H9 (cell line): Measurements from ENCODE around the gene ZKSCAN5. TPM values are rescaled to one million over a fixed set of nuclear protein-coding genes. Genes with fewer than 3 reads are reported as not detected.
A peak's percentile ranks its signal among the peaks of the same experiment; 100 is the strongest.

Experiments used
- DNase-seq: peaks from one replicate; pipeline ENCODE4 v3.0.0-alpha.2; 2017
- H2AFZ ChIP-seq: one replicate; pipeline ENCODE4 v1.6.1; 2013; ENCODE audit warnings: mild to moderate bottlenecking, low read length, control low read depth, moderate library complexity
- H2AK5ac ChIP-seq: 2 replicates; pipeline ENCODE4 v1.6.1; 2013; ENCODE audit warnings: low read length, control low read depth, mixed read lengths; ENCODE audit not compliant: insufficient read length
- H2BK120ac ChIP-seq: one replicate; pipeline ENCODE4 v1.6.1; 2013; ENCODE audit warnings: low read depth, mild to moderate bottlenecking, low read length, control low read depth, inconsistent platforms; ENCODE audit not compliant: poor library complexity, severe bottlenecking
- H2BK12ac ChIP-seq: 2 replicates; pipeline ENCODE4 v1.6.1; 2013; ENCODE audit warnings: low read length, control low read depth, mixed read lengths, low read depth; ENCODE audit not compliant: insufficient read length
- H2BK15ac ChIP-seq: 2 replicates; pipeline ENCODE4 v1.6.1; 2013; ENCODE audit warnings: low read depth, low read length, control low read depth
- H2BK20ac ChIP-seq: one replicate; pipeline ENCODE4 v1.6.1; 2013; ENCODE audit warnings: low read depth, mild to moderate bottlenecking, low read length, control low read depth, inconsistent platforms; ENCODE audit not compliant: poor library complexity, severe bottlenecking
- H2BK5ac ChIP-seq: 2 replicates; pipeline ENCODE4 v1.6.1; 2013; ENCODE audit warnings: low read length, control low read depth, mixed read lengths; ENCODE audit not compliant: insufficient read length
- H3K14ac ChIP-seq: 2 replicates; pipeline ENCODE4 v1.6.1; 2013; ENCODE audit warnings: low read length, control low read depth; ENCODE audit not compliant: insufficient read depth
- H3K18ac ChIP-seq: 2 replicates; pipeline ENCODE4 v1.6.1; 2013; ENCODE audit warnings: low read depth, mild to moderate bottlenecking, mixed read lengths, low read length, control low read depth; ENCODE audit not compliant: insufficient read length
- H3K23ac ChIP-seq: 2 replicates; pipeline ENCODE4 v1.6.1; 2013; ENCODE audit warnings: low read length, control low read depth, mixed read lengths, low read depth; ENCODE audit not compliant: insufficient read length
- H3K23me2 ChIP-seq: 2 replicates; pipeline ENCODE4 v1.6.1; 2013; ENCODE audit warnings: low read depth, mild to moderate bottlenecking, mixed read lengths, low read length, control low read depth; ENCODE audit not compliant: insufficient read length, poor library complexity, severe bottlenecking
- H3K27ac ChIP-seq: 2 replicates; pipeline ENCODE4 v1.5.1; 2013; ENCODE audit warnings: low read length, control low read depth, mixed read lengths, low read depth; ENCODE audit not compliant: insufficient read length
- H3K27me3 ChIP-seq: 2 replicates; pipeline ENCODE4 v1.6.1; 2013; ENCODE audit warnings: low read length, control low read depth, inconsistent platforms; ENCODE audit not compliant: insufficient read depth
- H3K4ac ChIP-seq: 2 replicates; pipeline ENCODE4 v1.6.1; 2013; ENCODE audit warnings: low read depth, mild to moderate bottlenecking, control low read depth, inconsistent platforms, low read length, moderate library complexity
- H3K4me1 ChIP-seq: 2 replicates; pipeline ENCODE4 v1.6.1; 2013; ENCODE audit warnings: low read length, control low read depth, inconsistent platforms; ENCODE audit not compliant: insufficient read depth
- H3K4me2 ChIP-seq: 2 replicates; pipeline ENCODE4 v1.6.1; 2013; ENCODE audit warnings: low read length, control low read depth, mixed read lengths; ENCODE audit not compliant: insufficient read length, insufficient read depth
- H3K56ac ChIP-seq: 2 replicates; pipeline ENCODE4 v1.6.1; 2013; ENCODE audit warnings: low read depth, mild to moderate bottlenecking, mixed read lengths, low read length, control low read depth; ENCODE audit not compliant: insufficient read length
- H3K79me1 ChIP-seq: 2 replicates; pipeline ENCODE4 v1.6.1; 2013; ENCODE audit warnings: low read depth, mild to moderate bottlenecking, moderate library complexity, low read length, control low read depth, inconsistent platforms; ENCODE audit not compliant: insufficient read depth, poor library complexity, severe bottlenecking
- H3K79me2 ChIP-seq: 2 replicates; pipeline ENCODE4 v1.6.1; 2013; ENCODE audit warnings: low read length, control low read depth, inconsistent platforms; ENCODE audit not compliant: insufficient read depth
- H3K9ac ChIP-seq: 2 replicates; pipeline ENCODE4 v1.6.1; 2013; ENCODE audit warnings: low read length, control low read depth, mixed read lengths; ENCODE audit not compliant: insufficient read length; ENCODE audit errors: extremely low read depth
- H3K9me3 ChIP-seq: one replicate; pipeline ENCODE4 v1.6.1; 2013; ENCODE audit warnings: low read depth, low read length, inconsistent platforms; ENCODE audit not compliant: control insufficient read depth
- H3T11ph ChIP-seq: one replicate; pipeline ENCODE4 v1.6.1; 2013; ENCODE audit warnings: mild to moderate bottlenecking, low read length, control low read depth, inconsistent platforms
- H4K20me1 ChIP-seq: one replicate; pipeline ENCODE4 v1.6.1; 2013; ENCODE audit not compliant: control insufficient read depth, insufficient read length, insufficient read depth
- H4K5ac ChIP-seq: 2 replicates; pipeline ENCODE4 v1.6.1; 2013; ENCODE audit warnings: low read depth, mild to moderate bottlenecking, mixed read lengths, low read length, control low read depth; ENCODE audit not compliant: insufficient read length
- H4K8ac ChIP-seq: replicated peaks from 2 replicates; pipeline ENCODE4 v1.6.1; 2013; ENCODE audit warnings: low read length, control low read depth, mixed read lengths, low read depth; ENCODE audit not compliant: insufficient read length
- H4K91ac ChIP-seq: 2 replicates; pipeline ENCODE4 v1.6.1; 2013; ENCODE audit warnings: low read depth, mild to moderate bottlenecking, moderate library complexity, mixed read lengths, low read length, control low read depth; ENCODE audit not compliant: insufficient read length
- H3K27ac Mint-ChIP-seq, 3 experiments: 2 replicates in 2 of 3; 3 replicates in 1 of 3; pipeline ENCODE4 v1.8.0; 2020 to 2021; ENCODE audit warnings: mixed read lengths in 3 of 3, mild to moderate bottlenecking in 1 of 3, moderate library complexity in 1 of 3
- H3K27me3 Mint-ChIP-seq: 2 replicates; pipeline ENCODE4 v1.8.0; 2021; ENCODE audit warnings: low read depth, mild to moderate bottlenecking, moderate library complexity, mixed read lengths
- H3K36me3 Mint-ChIP-seq, 3 experiments: 2 replicates in 2 of 3; 3 replicates in 1 of 3; pipeline ENCODE4 v1.8.0; 2020 to 2021; ENCODE audit warnings: low read depth in 3 of 3, mixed read lengths in 3 of 3; ENCODE audit not compliant: insufficient read depth in 1 of 3
- H3K4me1 Mint-ChIP-seq, 2 experiments: 2 replicates each; pipeline ENCODE4 v1.8.0; 2020; ENCODE audit warnings: mixed read lengths in 2 of 2
- H3K4me3 Mint-ChIP-seq, 2 experiments: 2 replicates in 1 of 2; 3 replicates in 1 of 2; pipeline ENCODE4 v1.8.0; 2020 to 2021; ENCODE audit warnings: mild to moderate bottlenecking in 2 of 2, mixed read lengths in 2 of 2, moderate library complexity in 1 of 2
- H3K9me3 Mint-ChIP-seq, 2 experiments: 2 replicates in 1 of 2; 3 replicates in 1 of 2; pipeline ENCODE4 v1.8.0; 2020; ENCODE audit warnings: mild to moderate bottlenecking in 2 of 2, mixed read lengths in 2 of 2, moderate library complexity in 1 of 2
- WGBS: extraction: QIAGEN DNeasy Blood & Tissue Kit; methylation state at CpG from one replicate; pipeline ENCODE4 v1.1.7; 2013; ENCODE audit warnings: missing lambda C conversion rate, low lambda C conversion rate, mixed read lengths; ENCODE audit not compliant: insufficient read length; ENCODE audit errors: extremely low coverage; 5-methylcytosine and 5-hydroxymethylcytosine counted together
- long read RNA-seq: library from polyadenylated mRNA; unstranded; transcript quantifications from one replicate; pipeline ENCODE4 v2.0.0, GENCODE V29; 2020
- total RNA-seq: library from RNA; stranded (reverse); gene quantifications from 2 replicates; pipeline ENCODE4 v1.2.1, GENCODE V29; 2021
- TF ChIP-seq, protein P1 (sequence below): fragments of 200-600 bp; sonication (generic); conservative IDR thresholded peaks from 3 replicates; pipeline ENCODE4 v1.8.0; 2021; ENCODE audit warnings: antibody characterized with exemption, mild to moderate bottlenecking

Gene ZKSCAN5
- total RNA-seq, result 16.6 and 17.3 TPM in 2 replicates
- long read RNA-seq, full-length matches to known transcripts, result 20 of 124 reads
- long read RNA-seq, partial matches to known transcripts, result 43 of 124 reads
- long read RNA-seq, other reads (novel, unspliced or antisense), result 61 of 124 reads

DNA sequence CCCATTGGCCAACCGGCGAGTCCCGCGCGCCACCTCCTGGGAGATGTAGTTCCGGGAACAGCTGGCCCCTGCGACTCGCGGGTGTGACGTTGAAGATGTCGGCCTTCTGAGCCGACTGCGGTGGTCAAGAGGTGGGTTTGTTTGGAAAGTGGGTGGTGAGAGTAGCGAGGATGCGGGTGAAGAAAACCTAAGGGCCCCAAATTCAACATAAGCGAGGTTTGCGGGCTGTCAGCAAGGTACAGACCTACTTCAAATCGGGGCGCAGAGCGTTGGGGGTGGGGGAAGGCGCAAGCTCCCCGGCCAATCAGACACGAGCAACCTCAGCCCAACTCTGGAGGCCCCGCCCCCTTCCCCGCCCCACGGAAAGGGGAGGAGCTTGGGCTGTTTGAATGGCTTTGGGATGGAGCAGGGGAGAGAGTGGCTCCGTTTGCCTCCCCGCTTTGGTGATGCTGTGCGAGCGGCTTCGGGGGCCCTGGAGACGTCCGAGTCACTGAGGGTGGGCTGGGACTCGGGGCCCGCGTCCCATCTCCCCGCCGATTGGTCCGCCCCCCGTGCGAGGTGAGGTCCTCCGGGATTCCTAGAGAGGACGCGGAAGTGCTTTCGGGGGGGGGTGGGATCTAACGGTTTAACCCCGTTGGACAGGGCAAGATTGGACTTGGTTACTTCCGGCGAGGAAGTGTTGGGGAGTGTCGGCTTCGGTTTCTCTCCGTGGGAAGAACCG lies at the start of gene ZKSCAN5:
Gene ZKSCAN5 (plus strand): TSS at position 60 of the 721 bp plus-strand sequence. CDS start 1,383 bp downstream, outside the sequence.
- Histone ChIP-seq H3K79me1 (peaks cover 8% of the 10 kb centered on the region), H2AFZ (peak within 1 kb of the TSS; percentile 32), H3K23ac (no peak within 1 kb of the TSS), H3K56ac (no peak within 1 kb of the TSS), H3K27ac (no peak within 1 kb of the TSS), H4K91ac (no peak within 1 kb of the TSS), H3K23me2 (peaks cover 15% of the 10 kb centered on the region), H3K27me3 (no peaks in the 10 kb centered on the region), H2AK5ac (no peak within 1 kb of the TSS), H2BK20ac (no peak within 1 kb of the TSS), H4K20me1 (no peaks in the 10 kb centered on the region), H3K9ac (peak within 1 kb of the TSS; percentile 93), H3K4me2 (peak within 1 kb of the TSS; percentile 97), H2BK5ac (no peak within 1 kb of the TSS), H2BK120ac (no peak within 1 kb of the TSS), H4K5ac (no peak within 1 kb of the TSS), H2BK12ac (no peak within 1 kb of the TSS), H3K4ac (no peak within 1 kb of the TSS), H3K14ac (peak within 1 kb of the TSS; percentile 86; the same call in 1 of the 2 replicates), H3K18ac (peak within 1 kb of the TSS; percentile 88), H3T11ph (no peak within 1 kb of the TSS), H3K4me1 (no peaks in the 10 kb centered on the region; the same call in 1 of the 2 replicates), H4K8ac (no peak within 1 kb of the TSS), H3K79me2 (peaks cover 9% of the 10 kb centered on the region; the same call in 1 of the 2 replicates), H3K9me3 (no peaks in the 10 kb centered on the region), H2BK15ac (no peak within 1 kb of the TSS)
- Mint-ChIP-seq H3K9me3 (no peaks in the 10 kb centered on the region; a peak in 2 of 5 replicates), H3K4me3 (peak within 1 kb of the TSS; percentile 93 to 94), H3K36me3 (peaks cover 5 to 16% (median 8%) of the 10 kb centered on the region in 3 experiments; a peak in 6 of 7 replicates), H3K4me1 (peaks cover 13 to 20% of the 10 kb centered on the region in 2 experiments), H3K27ac (peak within 1 kb of the TSS; percentile 98 to 99 (median 98)), H3K27me3 (no peaks in the 10 kb centered on the region)
- TF ChIP-seq, protein P1, sequence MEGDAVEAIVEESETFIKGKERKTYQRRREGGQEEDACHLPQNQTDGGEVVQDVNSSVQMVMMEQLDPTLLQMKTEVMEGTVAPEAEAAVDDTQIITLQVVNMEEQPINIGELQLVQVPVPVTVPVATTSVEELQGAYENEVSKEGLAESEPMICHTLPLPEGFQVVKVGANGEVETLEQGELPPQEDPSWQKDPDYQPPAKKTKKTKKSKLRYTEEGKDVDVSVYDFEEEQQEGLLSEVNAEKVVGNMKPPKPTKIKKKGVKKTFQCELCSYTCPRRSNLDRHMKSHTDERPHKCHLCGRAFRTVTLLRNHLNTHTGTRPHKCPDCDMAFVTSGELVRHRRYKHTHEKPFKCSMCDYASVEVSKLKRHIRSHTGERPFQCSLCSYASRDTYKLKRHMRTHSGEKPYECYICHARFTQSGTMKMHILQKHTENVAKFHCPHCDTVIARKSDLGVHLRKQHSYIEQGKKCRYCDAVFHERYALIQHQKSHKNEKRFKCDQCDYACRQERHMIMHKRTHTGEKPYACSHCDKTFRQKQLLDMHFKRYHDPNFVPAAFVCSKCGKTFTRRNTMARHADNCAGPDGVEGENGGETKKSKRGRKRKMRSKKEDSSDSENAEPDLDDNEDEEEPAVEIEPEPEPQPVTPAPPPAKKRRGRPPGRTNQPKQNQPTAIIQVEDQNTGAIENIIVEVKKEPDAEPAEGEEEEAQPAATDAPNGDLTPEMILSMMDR, result no peak
- DNase-seq, result peak; percentile 96
- no CpG with 5 or more reads among the region's 53 CpGs for WGBS
